Measurements from ENCODE around the gene LDLRAD1. TPM values are rescaled to one million over a fixed set of nuclear protein-coding genes. Genes with fewer than 3 reads are reported as not detected.
"Not testable (repeated sequence)": the region's sequence is repeated elsewhere in the genome, so short reads cannot be mapped to it uniquely, and the experiment has no call there.

Gene LDLRAD1
- polyA plus RNA-seq, 1 donor = not detected

- DNase-seq = no peak
Observed at GRCh38 chr1:53992085-53992874, 25.7 kb downstream of the LDLRAD1 start.

- DNase-seq = no peak
Observed at GRCh38 chr1:53987880-53988279, 30.1 kb downstream of the LDLRAD1 start.

- DNase-seq = no peak
Observed at GRCh38 chr1:53986458-53986857, 31.5 kb downstream of the LDLRAD1 start.

- no peak for DNase-seq
Observed at GRCh38 chr1:53984726-53985125, 33.3 kb downstream of the LDLRAD1 start.

- no peak for DNase-seq
Observed at GRCh38 chr1:53982763-53983104, 35.3 kb downstream of the LDLRAD1 start.

GRCh38 chr1:53982034-53982762 lies 35.8 kb downstream of the LDLRAD1 start:
- DNase-seq = peak; percentile 45

GRCh38 chr1:53981220-53981619 lies 36.8 kb downstream of the LDLRAD1 start:
- DNase-seq = no peak

- no peak for DNase-seq
Observed at GRCh38 chr1:53979712-53980450, 38.1 kb downstream of the LDLRAD1 start.

- no peak for DNase-seq
Observed at GRCh38 chr1:53975861-53976260, 42.1 kb downstream of the LDLRAD1 start.

- DNase-seq = no peak
Observed at GRCh38 chr1:53971718-53972117, 46.3 kb downstream of the LDLRAD1 start.

- DNase-seq = not testable (repeated sequence)
Observed at GRCh38 chr1:53969323-53969722, 48.7 kb downstream of the LDLRAD1 start.

- no peak for DNase-seq
Observed at GRCh38 chr1:53968125-53968513, 49.9 kb downstream of the LDLRAD1 start.

- DNase-seq = no peak
Observed at GRCh38 chr1:53967409-53968124, 50.4 kb downstream of the LDLRAD1 start.

- no peak for DNase-seq
Observed at GRCh38 chr1:53966794-53967193, 51.2 kb downstream of the LDLRAD1 start.

GRCh38 chr1:53964109-53964508 lies 53.9 kb downstream of the LDLRAD1 start:
- no peak for DNase-seq

GRCh38 chr1:53963460-53963859 lies 54.5 kb downstream of the LDLRAD1 start:
- DNase-seq = no peak

GRCh38 chr1:53962395-53962794 lies 55.6 kb downstream of the LDLRAD1 start:
- DNase-seq = no peak

- DNase-seq = no peak
Observed at GRCh38 chr1:53959664-53960250, 58.2 kb downstream of the LDLRAD1 start.
